SK-N-DZ (cell line): ENCODE data around the gene PI4KA.
"Not testable (repeated sequence)": the region's sequence is repeated elsewhere in the genome, so short reads cannot be mapped to it uniquely, and the experiment has no call there.

Experiments used
- DNase-seq: peaks from one replicate; pipeline ENCODE4 v3.0.0-alpha.2; 2015; ENCODE audit warnings: low spot score

The PI4KA gene

DNA sequence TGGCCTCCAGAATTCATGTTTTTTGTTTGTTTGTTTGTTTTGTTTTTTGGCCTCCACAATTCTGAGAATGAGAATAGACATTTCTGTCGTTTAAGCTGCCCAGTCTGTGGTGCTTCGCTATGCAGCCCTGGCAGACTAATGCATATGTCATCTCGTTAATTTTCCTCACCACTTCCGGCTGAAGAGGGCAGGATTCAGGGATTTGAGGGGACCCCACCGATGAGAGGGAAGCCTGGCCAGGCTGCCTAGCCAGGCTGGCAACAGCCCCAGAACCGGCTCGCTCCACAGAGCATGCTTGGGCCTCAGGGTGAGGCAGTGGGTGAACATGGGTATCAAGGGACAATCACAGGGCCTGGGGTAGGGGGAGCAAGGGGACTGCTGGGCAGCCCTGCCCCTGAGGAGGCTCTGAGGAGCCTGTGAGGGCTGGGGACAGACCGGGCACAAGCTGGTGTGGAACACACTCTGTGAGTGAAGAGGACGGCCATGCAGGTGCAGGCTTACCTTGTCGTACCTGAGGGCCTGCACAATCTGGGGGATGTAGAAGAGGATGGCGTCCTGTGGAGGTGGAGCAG is 132.5 kb downstream of the PI4KA start:
- DNase-seq: no peak

DNA sequence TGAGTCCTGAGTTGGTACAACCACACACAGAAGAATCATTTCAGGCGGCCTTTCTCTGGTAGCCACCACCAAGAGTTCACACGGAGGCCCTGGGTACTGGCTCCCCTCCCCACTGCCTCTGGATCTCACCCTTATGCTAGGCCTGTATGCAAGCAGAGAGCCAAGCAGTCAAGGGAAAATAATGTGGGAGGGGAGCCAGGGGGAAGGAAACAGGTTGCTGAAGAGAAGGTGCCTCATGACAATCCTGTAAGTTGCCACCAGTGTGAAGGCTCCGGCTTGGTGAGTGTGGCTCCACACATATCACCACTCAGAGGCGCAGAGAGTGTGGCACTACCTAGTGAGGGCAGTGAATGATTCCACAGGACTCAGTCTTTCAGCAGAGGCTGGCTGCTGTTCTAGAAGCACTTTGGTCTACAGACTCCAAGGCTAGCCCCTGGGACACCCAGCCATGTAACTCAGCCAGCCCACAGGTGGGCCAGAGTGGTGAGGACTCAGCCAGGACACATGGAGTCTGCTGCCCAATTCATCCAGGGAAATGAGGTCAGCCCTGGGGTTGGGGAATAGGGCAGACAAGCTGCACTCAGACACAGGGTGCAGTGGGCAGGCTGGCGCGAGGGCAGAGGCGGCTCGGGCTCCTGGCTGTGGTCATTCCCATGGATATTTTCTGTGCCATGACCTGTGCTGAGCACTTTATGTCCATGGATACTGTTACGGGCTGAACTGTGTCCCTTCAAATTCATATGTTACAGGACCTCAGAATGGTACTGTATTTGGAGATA is 133.7 kb downstream of the PI4KA start:
- DNase-seq: no peak

GRCh38 chr22:20721409-20722218 is 137.0 kb downstream of the PI4KA start:
- no peak for DNase-seq

DNA sequence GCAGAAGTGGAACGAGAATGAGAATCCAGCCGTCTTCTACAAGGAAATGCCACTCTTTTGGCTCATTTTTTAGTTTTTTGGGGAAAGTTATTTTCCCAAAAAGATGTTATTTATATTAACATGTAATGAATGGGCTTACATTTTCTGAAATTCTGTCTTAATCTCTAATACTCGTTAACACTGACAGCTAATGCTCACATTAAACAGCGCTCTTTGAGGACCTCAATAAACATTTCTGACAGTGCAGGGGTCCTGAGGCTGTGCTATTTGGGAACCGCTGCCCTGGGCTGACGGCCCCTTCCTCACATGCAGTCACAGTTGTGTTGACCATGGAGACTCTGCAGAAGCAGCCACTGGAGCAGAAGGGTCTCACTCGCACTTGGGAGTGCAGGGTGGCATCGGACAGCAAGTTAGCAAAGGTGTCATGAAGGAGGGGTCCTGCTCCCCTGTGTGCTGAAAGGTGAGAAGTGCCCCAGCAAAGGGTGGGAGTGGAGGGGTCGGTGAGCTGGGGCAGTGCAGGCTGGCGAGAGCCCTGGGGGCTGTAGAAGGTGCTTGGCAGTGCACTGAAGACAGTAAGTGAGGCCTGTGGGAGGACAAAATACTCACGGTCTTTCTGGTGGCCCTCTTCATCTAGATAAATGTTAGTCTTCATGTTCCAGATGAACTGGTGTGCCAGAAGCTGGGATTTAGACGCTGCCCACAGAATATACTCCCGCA is 137.8 kb downstream of the PI4KA start:
- DNase-seq: no peak

- not testable (repeated sequence) for DNase-seq
Measured at GRCh38 chr22:20718727-20719126, 139.9 kb downstream of the PI4KA start.

DNA sequence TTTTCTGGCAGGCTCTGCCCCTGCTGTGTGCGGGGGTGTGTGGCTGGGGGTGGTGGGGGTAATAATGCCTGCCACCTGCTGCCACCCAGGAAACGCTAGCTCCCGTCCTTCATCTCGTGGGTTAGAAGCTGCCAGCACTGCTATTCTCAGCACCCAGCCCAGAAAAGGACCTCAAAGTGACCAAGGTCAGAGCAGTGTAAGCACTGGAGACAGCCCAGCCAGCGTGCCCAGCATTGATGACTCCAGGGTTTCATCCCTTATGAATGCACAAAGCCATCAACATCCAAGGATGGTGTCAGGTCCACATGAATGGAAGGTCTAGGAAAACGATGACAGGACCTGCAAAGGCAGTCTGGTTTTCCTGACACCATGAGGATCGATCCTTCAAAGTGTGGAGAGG is 140.6 kb downstream of the PI4KA start:
- not testable (repeated sequence) for DNase-seq

GRCh38 chr22:20717213-20717866 is 141.3 kb downstream of the PI4KA start:
- DNase-seq: not testable (repeated sequence)

DNA sequence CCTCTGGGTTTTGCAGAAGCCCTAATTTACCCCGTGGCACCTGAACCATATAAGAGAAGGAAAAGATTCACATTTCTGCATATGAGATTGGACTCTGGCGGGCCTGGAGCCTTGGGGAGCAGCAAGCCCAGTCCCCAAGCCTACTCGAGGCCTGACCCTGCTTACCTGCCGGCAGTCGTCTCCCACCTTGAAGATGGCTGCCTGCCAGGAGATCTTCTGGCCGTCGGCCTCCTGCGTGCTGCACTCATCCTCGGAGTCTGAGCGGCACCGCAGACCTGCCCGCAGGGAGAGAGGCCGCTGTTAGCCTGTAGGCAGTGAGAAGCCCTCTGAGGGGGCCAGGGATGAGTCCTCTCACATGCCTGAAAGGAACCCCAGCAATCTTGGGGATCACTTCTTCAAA is 145.5 kb downstream of the PI4KA start:
- not testable (repeated sequence) for DNase-seq

GRCh38 chr22:20709966-20710365 is 148.6 kb downstream of the PI4KA start:
- DNase-seq: not testable (repeated sequence)

GRCh38 chr22:20707549-20708118 is 151.0 kb downstream of the PI4KA start:
- DNase-seq: not testable (repeated sequence)

GRCh38 chr22:20703816-20704609 is 154.6 kb downstream of the PI4KA start:
- not testable (repeated sequence) for DNase-seq

DNA sequence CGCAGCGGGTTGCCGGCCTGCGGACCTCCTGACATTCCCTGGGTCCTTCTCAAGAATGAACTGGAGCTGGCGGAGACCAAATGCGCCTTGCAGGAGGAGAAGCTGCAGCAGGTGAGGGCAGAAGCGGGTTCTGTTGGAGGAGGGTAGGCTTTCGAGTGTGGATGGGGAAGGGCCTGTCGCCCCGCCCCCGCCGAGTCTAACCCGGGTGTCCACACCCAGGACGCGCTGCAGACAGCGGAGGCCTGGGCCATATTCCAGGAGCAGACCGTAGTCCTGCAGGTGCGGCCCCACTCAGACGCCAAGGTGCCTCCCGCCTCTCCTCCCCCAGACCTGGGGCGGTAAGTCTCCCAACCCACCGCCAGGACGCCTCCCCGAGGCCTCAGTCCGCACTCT is 155.2 kb downstream of the PI4KA start:
- not testable (repeated sequence) for DNase-seq

DNA sequence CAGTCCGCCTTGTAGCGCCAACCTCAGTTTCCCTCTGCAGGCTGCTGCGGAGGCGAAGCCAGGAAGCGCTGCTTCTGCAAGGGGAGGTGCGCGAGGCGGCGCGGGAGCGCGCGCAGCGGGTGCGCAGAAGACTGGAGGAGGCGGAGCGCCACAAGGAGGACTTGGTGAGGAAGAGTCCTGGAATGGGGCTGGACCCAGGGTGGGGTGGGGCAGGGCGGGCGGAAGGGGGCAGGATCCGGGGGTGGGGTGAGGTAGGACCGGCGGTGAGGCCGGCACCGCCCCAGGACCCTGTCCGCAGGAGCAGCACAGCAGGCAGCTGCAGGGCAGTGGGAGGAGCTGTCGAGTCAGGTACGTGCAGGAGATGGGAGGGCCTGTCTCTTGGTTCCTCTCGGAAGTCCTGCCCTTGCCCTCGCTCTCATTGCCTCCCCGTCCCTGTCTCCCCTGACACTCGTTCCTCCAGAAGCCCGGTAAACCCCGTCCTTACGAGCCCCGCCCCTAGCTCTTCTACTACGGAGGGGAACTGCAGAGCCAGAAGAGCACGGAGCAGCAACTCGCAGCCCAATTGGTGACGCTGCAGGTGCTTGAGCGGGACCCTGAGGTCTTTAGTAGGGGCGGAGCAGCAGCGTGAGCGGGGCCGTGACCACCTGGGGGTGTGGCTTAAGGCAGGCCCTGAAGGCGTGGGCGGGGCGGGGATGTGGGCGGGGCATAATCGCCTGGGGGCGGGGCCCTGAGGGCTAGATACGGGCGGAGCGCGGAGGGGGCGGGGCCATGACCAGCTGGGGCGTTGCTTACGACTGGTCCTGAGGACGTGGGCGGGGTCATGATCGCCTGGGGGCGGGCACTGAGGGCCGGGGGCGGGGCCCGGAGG is 155.8 kb downstream of the PI4KA start:
- peak; percentile 87 for DNase-seq

GRCh38 chr22:20702175-20702545 is 156.5 kb downstream of the PI4KA start:
- not testable (repeated sequence) for DNase-seq

- DNase-seq: not testable (repeated sequence)
Measured at GRCh38 chr22:20701680-20702136, 156.9 kb downstream of the PI4KA start.

DNA sequence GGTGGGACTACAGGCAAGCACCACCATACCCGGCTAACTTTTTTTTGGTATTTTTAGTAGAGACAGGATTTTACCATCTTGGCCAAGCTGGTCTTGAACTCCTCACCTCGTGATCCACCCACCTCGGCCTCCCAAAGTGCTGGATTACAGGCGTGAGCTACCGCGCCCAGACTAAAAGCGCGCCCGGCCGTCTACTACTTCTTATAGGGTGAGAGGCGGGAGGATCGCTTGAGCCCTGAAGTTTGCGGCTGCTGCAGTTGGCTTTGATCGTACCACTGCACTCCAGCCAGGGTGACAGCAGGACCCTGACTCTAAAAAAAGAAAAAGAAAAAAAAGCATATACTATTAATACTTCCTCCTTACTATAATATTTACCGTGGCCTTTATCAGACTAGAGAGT is 158.3 kb downstream of the PI4KA start:
- not testable (repeated sequence) for DNase-seq

GRCh38 chr22:20699856-20700255 is 158.8 kb downstream of the PI4KA start:
- not testable (repeated sequence) for DNase-seq

- peak; percentile 47 for DNase-seq
Measured at GRCh38 chr22:20697481-20698113, 161.0 kb downstream of the PI4KA start.
